GM13976 (cell line): ENCODE data around the gene DNASE1L3.
"Not testable (repeated sequence)": the region's sequence is repeated elsewhere in the genome, so short reads cannot be mapped to it uniquely, and the experiment has no call there.

Source experiments
- DNase-seq: peaks from one replicate; pipeline ENCODE4 v3.0.0; 2012; ENCODE audit warnings: low spot score
- CTCF ChIP-seq: IDR thresholded peaks from 2 replicates; pipeline ENCODE4 v1.5.1; 2012; ENCODE audit warnings: borderline replicate concordance, mild to moderate bottlenecking; ENCODE audit not compliant: insufficient read depth; ENCODE audit errors: extremely low read depth, missing control alignments, control extremely low read depth
- in situ Hi-C: fragments of 300-500 bp; cut with MboI; formaldehyde crosslinking; loops from one replicate; pipeline ENCODE4 v1.12.0; 2022; ENCODE audit warnings: low sequenced_read_pairs, mixed read lengths, inconsistent platforms; ENCODE audit not compliant: unreplicated experiment

Gene DNASE1L3

GRCh38 chr3:58251631-58252035 lies 40.9 kb upstream of the DNASE1L3 start:
- no peak for TF ChIP-seq CTCF
- in situ Hi-C loops, result no loop called here
- DNase-seq, result no peak

GRCh38 chr3:58250093-58250707 lies 39.4 kb upstream of the DNASE1L3 start:
- TF ChIP-seq CTCF, result no peak
- DNase-seq, result no peak
- in situ Hi-C loops, result no loop called here

- in situ Hi-C loops, result no loop called here
- no peak for TF ChIP-seq CTCF
- no peak for DNase-seq
Observed at GRCh38 chr3:58249358-58250092, 38.8 kb upstream of the DNASE1L3 start.

- no peak for TF ChIP-seq CTCF
- no peak for DNase-seq
- in situ Hi-C loops, result no loop called here
Observed at GRCh38 chr3:58246148-58247047, 35.6 kb upstream of the DNASE1L3 start.

- in situ Hi-C loops, result no loop called here
- no peak for DNase-seq
- TF ChIP-seq CTCF, result no peak
Observed at GRCh38 chr3:58243976-58244585, 33.3 kb upstream of the DNASE1L3 start.

- in situ Hi-C loops, DNase-seq: not testable (repeated sequence)
Observed at GRCh38 chr3:58242860-58243259, 32.1 kb upstream of the DNASE1L3 start.

GRCh38 chr3:58242340-58242739 lies 31.6 kb upstream of the DNASE1L3 start:
- in situ Hi-C loops, result no loop called here
- DNase-seq, result no peak
- no peak for TF ChIP-seq CTCF
